DND-41 (cell line): ENCODE results near the gene MYO1D.

ENCODE experiments used
- ATAC-seq: fragments of 200-7000 bp; cut with Tn5 transposase; 3 replicates; pipeline ENCODE4 v1.9.1; 2021; ENCODE audit warnings: low read depth; ENCODE audit not compliant: insufficient read depth
- DNase-seq: peaks from one replicate; pipeline ENCODE4 v3.0.0-alpha.2; 2020
- H2AFZ ChIP-seq: 2 replicates; pipeline ENCODE4 v1.6.0; 2012; ENCODE audit warnings: low read depth, low read length
- H3K27ac ChIP-seq: 2 replicates; pipeline ENCODE4 v1.5.1; 2012; ENCODE audit warnings: low read length, inconsistent platforms
- H3K27me3 ChIP-seq: fragments of 200-600 bp; sonication (generic); 2 replicates; pipeline ENCODE4 v1.6.0; 2012; ENCODE audit warnings: low read length, mild to moderate bottlenecking, inconsistent platforms; ENCODE audit not compliant: insufficient read depth, poor library complexity
- H3K36me3 ChIP-seq: 2 replicates; pipeline ENCODE4 v1.5.1; 2012; ENCODE audit warnings: low read length, inconsistent platforms; ENCODE audit not compliant: insufficient read depth
- H3K4me1 ChIP-seq: 2 replicates; pipeline ENCODE4 v1.5.1; 2012; ENCODE audit warnings: mild to moderate bottlenecking, low read length; ENCODE audit not compliant: insufficient read depth
- H3K4me2 ChIP-seq: 2 replicates; pipeline ENCODE4 v1.6.0; 2012; ENCODE audit warnings: mild to moderate bottlenecking, moderate library complexity, low read length, inconsistent platforms; ENCODE audit not compliant: insufficient read depth
- H3K4me3 ChIP-seq, 2 experiments: fragments of 200-600 bp in 1 of 2; shearing (Covaris generic) in 1 of 2; 2 replicates each; pipeline ENCODE4 v1.5.1; 2012 to 2016; ENCODE audit warnings: inconsistent platforms in 2 of 2, low read length in 2 of 2, mild to moderate bottlenecking in 2 of 2, low read depth in 1 of 2, moderate library complexity in 1 of 2
- H3K79me2 ChIP-seq: 2 replicates; pipeline ENCODE4 v1.6.0; 2012; ENCODE audit warnings: low read length, inconsistent platforms; ENCODE audit not compliant: insufficient read depth
- H3K9ac ChIP-seq: 2 replicates; pipeline ENCODE4 v1.6.0; 2012; ENCODE audit warnings: low read depth, mild to moderate bottlenecking, inconsistent platforms, low read length, moderate library complexity
- H3K9me3 ChIP-seq: 2 replicates; pipeline ENCODE4 v1.5.1; 2012; ENCODE audit warnings: low read length, moderate library complexity, mild to moderate bottlenecking, inconsistent platforms; ENCODE audit not compliant: insufficient read depth, severe bottlenecking
- H4K20me1 ChIP-seq: 2 replicates; pipeline ENCODE4 v1.6.0; 2012; ENCODE audit warnings: low read length; ENCODE audit not compliant: insufficient read depth
- CTCF ChIP-seq: IDR thresholded peaks from 2 replicates; pipeline ENCODE4 v1.5.1; 2012; ENCODE audit warnings: borderline replicate concordance, low read length, moderate library complexity, mild to moderate bottlenecking; ENCODE audit not compliant: poor library complexity, severe bottlenecking; ENCODE audit errors: extremely low read depth
- EZH2 ChIP-seq: IDR thresholded peaks from 3 replicates; pipeline ENCODE4 v1.6.1; 2012; ENCODE audit warnings: borderline replicate concordance, low read depth, mild to moderate bottlenecking, moderate library complexity, low read length, inconsistent platforms; ENCODE audit not compliant: severe bottlenecking

The MYO1D gene

GRCh38 chr17:32847977-32848376, 28.9 kb downstream of the MYO1D start:
- Histone ChIP-seq H3K79me2 (no peaks in the 10 kb centered on the region), H3K4me3 (no peak overlapping the region), H3K9ac (no peak overlapping the region), H3K36me3 (no peaks in the 10 kb centered on the region), H3K27ac (no peak overlapping the region), H3K4me1 (no peaks in the 10 kb centered on the region), H3K27me3 (peaks cover 7% of the 10 kb centered on the region), H4K20me1 (no peaks in the 10 kb centered on the region), H3K9me3 (no peaks in the 10 kb centered on the region), H3K4me2 (no peak overlapping the region), H2AFZ (no peak overlapping the region)
- no peak for TF ChIP-seq EZH2
- TF ChIP-seq CTCF, result no peak
- DNase-seq (no peak), ATAC-seq (no peak)

GRCh38 chr17:32846143-32846542, 30.8 kb downstream of the MYO1D start:
- TF ChIP-seq CTCF (no peak), EZH2 (no peak)
- peaks cover 3% of the 10 kb centered on the region for H3K27me3 ChIP-seq
- ATAC-seq (no peak), DNase-seq (no peak)
- no peaks in the 10 kb centered on the region for H3K9me3 ChIP-seq
- no peak overlapping the region for H2AFZ ChIP-seq
- H3K36me3 ChIP-seq, result no peaks in the 10 kb centered on the region
- no peak overlapping the region for H3K9ac ChIP-seq
- H3K4me1 ChIP-seq, result no peaks in the 10 kb centered on the region
- no peaks in the 10 kb centered on the region for H4K20me1 ChIP-seq
- H3K27ac ChIP-seq, result no peak overlapping the region
- no peak overlapping the region for H3K4me3 ChIP-seq
- H3K4me2 ChIP-seq, result no peak overlapping the region
- H3K79me2 ChIP-seq, result no peaks in the 10 kb centered on the region

GRCh38 chr17:32840241-32840640, 36.7 kb downstream of the MYO1D start:
- no peak for TF ChIP-seq CTCF
- TF ChIP-seq EZH2, result no peak
- H3K4me3 ChIP-seq, result no peak overlapping the region
- ATAC-seq (no peak), DNase-seq (no peak)
- H3K27me3 ChIP-seq, result peaks cover 3% of the 10 kb centered on the region
- H3K27ac ChIP-seq, result no peak overlapping the region
- no peaks in the 10 kb centered on the region for H3K79me2 ChIP-seq
- H3K9ac ChIP-seq, result no peak overlapping the region
- no peak overlapping the region for H2AFZ ChIP-seq
- no peak overlapping the region for H3K4me2 ChIP-seq
- no peaks in the 10 kb centered on the region for H3K9me3 ChIP-seq
- H3K4me1 ChIP-seq, result no peaks in the 10 kb centered on the region
- H3K36me3 ChIP-seq, result no peaks in the 10 kb centered on the region
- no peaks in the 10 kb centered on the region for H4K20me1 ChIP-seq

GRCh38 chr17:32836527-32836926, 40.4 kb downstream of the MYO1D start:
- no peak overlapping the region for H3K27ac ChIP-seq
- no peaks in the 10 kb centered on the region for H4K20me1 ChIP-seq
- no peak overlapping the region for H3K4me2 ChIP-seq
- H3K9me3 ChIP-seq, result no peaks in the 10 kb centered on the region
- no peak overlapping the region for H3K4me3 ChIP-seq
- no peaks in the 10 kb centered on the region for H3K36me3 ChIP-seq
- H3K27me3 ChIP-seq, result peaks cover 3% of the 10 kb centered on the region
- H3K4me1 ChIP-seq, result no peaks in the 10 kb centered on the region
- H3K9ac ChIP-seq, result no peak overlapping the region
- H3K79me2 ChIP-seq, result no peaks in the 10 kb centered on the region
- TF ChIP-seq CTCF, result no peak
- no peak for TF ChIP-seq EZH2
- ATAC-seq, result no peak
- no peak overlapping the region for H2AFZ ChIP-seq
- DNase-seq, result no peak
